Mesenchymal stem cell (in vitro differentiated cells and primary cell): ENCODE measurements around the gene MAPK7.
A peak's percentile ranks its signal among the peaks of the same experiment; 100 is the strongest.

Experiments
- DNase-seq: peaks from one replicate; pipeline ENCODE4 v3.0.0-alpha.2; 2013
- H2AFZ ChIP-seq: one replicate; pipeline ENCODE4 v1.6.1; 2013; ENCODE audit warnings: low read depth, mild to moderate bottlenecking, control low read depth, inconsistent platforms, low read length, moderate library complexity
- H2AK5ac ChIP-seq: 2 replicates; pipeline ENCODE4 v1.6.1; 2013; ENCODE audit warnings: low read length, moderate library complexity, mild to moderate bottlenecking, inconsistent platforms; ENCODE audit not compliant: severe bottlenecking
- H2BK120ac ChIP-seq: one replicate; pipeline ENCODE4 v1.6.1; 2013; ENCODE audit warnings: low read depth, mild to moderate bottlenecking, inconsistent platforms, low read length, moderate library complexity
- H2BK12ac ChIP-seq, 2 experiments: one replicate each; pipeline ENCODE4 v1.6.1; 2013; ENCODE audit warnings: inconsistent platforms in 2 of 2, low read length in 2 of 2, mild to moderate bottlenecking in 2 of 2, moderate library complexity in 2 of 2, control low read depth in 1 of 2
- H2BK15ac ChIP-seq: one replicate; pipeline ENCODE4 v1.6.1; 2013; ENCODE audit warnings: mild to moderate bottlenecking, low read depth, inconsistent platforms; ENCODE audit not compliant: poor library complexity, severe bottlenecking
- H2BK5ac ChIP-seq: 2 replicates; pipeline ENCODE4 v1.6.1; 2013; ENCODE audit warnings: low read depth, mild to moderate bottlenecking, low read length, control low read depth, inconsistent platforms; ENCODE audit not compliant: poor library complexity, severe bottlenecking
- H3K14ac ChIP-seq, 2 experiments: one replicate each; pipeline ENCODE4 v1.6.1; 2013; ENCODE audit warnings: inconsistent platforms in 2 of 2, low read length in 2 of 2, control low read depth in 1 of 2, mild to moderate bottlenecking in 1 of 2, moderate library complexity in 1 of 2
- H3K18ac ChIP-seq, 2 experiments: one replicate each; pipeline ENCODE4 v1.6.1; 2013; ENCODE audit warnings: inconsistent platforms in 2 of 2, low read length in 2 of 2, control low read depth in 1 of 2, low read depth in 1 of 2, mild to moderate bottlenecking in 1 of 2
- H3K23ac ChIP-seq, 2 experiments: one replicate each; pipeline ENCODE4 v1.6.1; 2013; ENCODE audit warnings: inconsistent platforms in 2 of 2, low read length in 2 of 2, mild to moderate bottlenecking in 2 of 2, moderate library complexity in 2 of 2, control low read depth in 1 of 2
- H3K27ac ChIP-seq: 2 replicates; pipeline ENCODE4 v1.5.1; 2013; ENCODE audit warnings: mild to moderate bottlenecking, moderate library complexity, low read length, control low read depth, inconsistent platforms; ENCODE audit not compliant: poor library complexity, severe bottlenecking
- H3K27me3 ChIP-seq, 2 experiments: 2 replicates each; pipeline versions ENCODE4 v1.6.1 to v1.7.0; 2013; ENCODE audit warnings: low read length in 2 of 2, mild to moderate bottlenecking in 2 of 2, moderate library complexity in 2 of 2, control low read depth in 1 of 2, inconsistent platforms in 1 of 2; ENCODE audit not compliant: control insufficient read depth in 1 of 2, insufficient read depth in 1 of 2
- H3K36me3 ChIP-seq, 2 experiments: 2 replicates each; pipeline versions ENCODE4 v1.6.1 to v1.7.0; 2013; ENCODE audit warnings: low read length in 2 of 2, control low read depth in 1 of 2, inconsistent platforms in 1 of 2, low read depth in 1 of 2, mild to moderate bottlenecking in 1 of 2; ENCODE audit not compliant: insufficient read depth in 2 of 2, control insufficient read depth in 1 of 2
- H3K4ac ChIP-seq, 2 experiments: one replicate each; pipeline ENCODE4 v1.6.1; 2013; ENCODE audit warnings: inconsistent platforms in 2 of 2, low read length in 2 of 2, mild to moderate bottlenecking in 2 of 2, moderate library complexity in 2 of 2, control low read depth in 1 of 2, low read depth in 1 of 2
- H3K4me1 ChIP-seq: 2 replicates; pipeline ENCODE4 v1.6.1; 2013; ENCODE audit warnings: low read depth, low read length, control low read depth; ENCODE audit not compliant: control insufficient read depth, insufficient read depth
- H3K4me2 ChIP-seq: 2 replicates; pipeline ENCODE4 v1.6.1; 2013; ENCODE audit warnings: low read length, mild to moderate bottlenecking, inconsistent platforms; ENCODE audit not compliant: poor library complexity, severe bottlenecking
- H3K4me3 ChIP-seq, 2 experiments: 2 replicates each; pipeline versions ENCODE4 v1.5.1 to v1.7.0; 2013; ENCODE audit warnings: low read length in 2 of 2, mild to moderate bottlenecking in 2 of 2, control low read depth in 1 of 2, low read depth in 1 of 2; ENCODE audit not compliant: insufficient read depth in 1 of 2
- H3K79me1 ChIP-seq: replicated peaks from 2 replicates; pipeline ENCODE4 v1.6.1; 2013; ENCODE audit warnings: mild to moderate bottlenecking, control low read depth, low read length, inconsistent platforms; ENCODE audit not compliant: poor library complexity, severe bottlenecking
- H3K9ac ChIP-seq: 2 replicates; pipeline ENCODE4 v1.7.0; 2013; ENCODE audit warnings: mild to moderate bottlenecking, low read length, moderate library complexity
- H3K9me3 ChIP-seq: 2 replicates; pipeline ENCODE4 v1.7.0; 2013; ENCODE audit warnings: mild to moderate bottlenecking, low read length; ENCODE audit not compliant: control insufficient read depth
- H4K8ac ChIP-seq: one replicate; pipeline ENCODE4 v1.6.1; 2013; ENCODE audit warnings: inconsistent platforms, mild to moderate bottlenecking, low read length, moderate library complexity
- H4K91ac ChIP-seq: one replicate; pipeline ENCODE4 v1.6.1; 2013; ENCODE audit warnings: mild to moderate bottlenecking, low read length, inconsistent platforms
- whole genome bisulfite sequencing: methylation state at CpG from one replicate; pipeline ENCODE4 v1.1.7; 2013; ENCODE audit warnings: mixed read lengths; 5-methylcytosine and 5-hydroxymethylcytosine counted together

MAPK7 gene

DNA sequence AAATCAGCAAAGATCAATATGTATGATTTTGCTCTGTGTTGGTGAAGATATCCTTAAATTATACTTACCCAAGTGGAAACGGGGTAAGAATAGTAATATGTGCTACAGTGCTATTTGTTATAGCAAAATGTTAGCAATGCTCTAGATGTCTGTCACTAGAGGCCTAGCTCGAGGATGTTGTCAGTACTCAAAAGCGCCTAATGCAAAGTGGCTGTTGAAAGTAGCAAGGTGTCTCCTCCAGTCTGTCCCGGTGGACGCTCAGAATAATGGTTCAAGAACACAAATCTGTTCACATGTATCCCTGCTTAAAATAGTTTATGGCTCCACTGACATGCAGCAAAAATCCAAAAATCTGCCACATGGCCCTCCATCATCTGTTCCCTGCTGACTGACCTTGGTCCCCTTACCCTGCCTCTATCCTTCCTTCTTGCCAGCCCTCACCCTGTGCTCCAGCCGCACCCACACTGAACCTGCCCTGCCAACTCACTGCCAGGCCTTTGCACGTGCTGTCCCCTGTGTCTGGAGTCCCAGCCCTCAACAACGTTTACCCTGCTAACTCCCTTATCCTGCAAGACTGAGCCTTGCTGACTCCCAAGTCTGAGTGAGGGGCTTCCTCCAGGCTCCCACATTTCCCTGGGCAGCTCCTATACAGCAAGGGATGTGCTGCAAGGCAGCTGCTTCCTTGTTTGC lies 23.2 kb downstream of the MAPK7 start:
- Histone ChIP-seq H2BK15ac (peak overlapping the region; percentile 75), H3K14ac (peak overlapping the region in 1 of 2 experiments; percentile 1), H3K4me2 (no peak overlapping the region), H4K8ac (peak overlapping the region; percentile 24), H2AFZ (no peak overlapping the region), H3K18ac (peak overlapping the region in 1 of 2 experiments; percentile 67), H3K36me3 (no peaks in the 10 kb centered on the region), H3K27ac (no peak overlapping the region), H3K4me1 (peaks cover 2% of the 10 kb centered on the region), H3K4ac (no peak overlapping the region), H2BK12ac (peak overlapping the region in 1 of 2 experiments; percentile 7), H3K9me3 (no peaks in the 10 kb centered on the region), H3K9ac (no peak overlapping the region), H2AK5ac (no peak overlapping the region), H3K79me1 (no peaks in the 10 kb centered on the region), H2BK120ac (no peak overlapping the region), H3K27me3 (no peaks in the 10 kb centered on the region), H2BK5ac (no peak overlapping the region), H4K91ac (peak overlapping the region; percentile 5), H3K4me3 (no peak overlapping the region), H3K23ac (no peak overlapping the region)
- WGBS, result 87% methylated on average over 8 of the region's 8 CpGs
- no peak for DNase-seq

GRCh38 chr17:19402171-19402570 lies 23.9 kb downstream of the MAPK7 start:
- no peak overlapping the region for H2BK120ac ChIP-seq
- H3K4ac ChIP-seq, result no peak overlapping the region
- DNase-seq, result no peak
- no peak overlapping the region for H4K8ac ChIP-seq
- H3K18ac ChIP-seq, result no peak overlapping the region
- H3K23ac ChIP-seq, result no peak overlapping the region
- H2BK12ac ChIP-seq, result peak overlapping the region in 1 of 2 experiments; percentile 34
- no peak overlapping the region for H3K14ac ChIP-seq
- H3K9me3 ChIP-seq, result no peaks in the 10 kb centered on the region
- no peak overlapping the region for H2AK5ac ChIP-seq
- no peaks in the 10 kb centered on the region for H3K27me3 ChIP-seq
- peaks cover 2% of the 10 kb centered on the region for H3K4me1 ChIP-seq
- H3K27ac ChIP-seq, result no peak overlapping the region
- no peaks in the 10 kb centered on the region for H3K79me1 ChIP-seq
- H3K4me2 ChIP-seq, result no peak overlapping the region
- H2BK15ac ChIP-seq, result no peak overlapping the region
- no peak overlapping the region for H3K9ac ChIP-seq
- H2AFZ ChIP-seq, result no peak overlapping the region
- no peak overlapping the region for H2BK5ac ChIP-seq
- H4K91ac ChIP-seq, result no peak overlapping the region
- no peaks in the 10 kb centered on the region for H3K36me3 ChIP-seq
- 94% methylated on average over 1 of the region's 1 CpG for WGBS
- H3K4me3 ChIP-seq, result no peak overlapping the region

DNA sequence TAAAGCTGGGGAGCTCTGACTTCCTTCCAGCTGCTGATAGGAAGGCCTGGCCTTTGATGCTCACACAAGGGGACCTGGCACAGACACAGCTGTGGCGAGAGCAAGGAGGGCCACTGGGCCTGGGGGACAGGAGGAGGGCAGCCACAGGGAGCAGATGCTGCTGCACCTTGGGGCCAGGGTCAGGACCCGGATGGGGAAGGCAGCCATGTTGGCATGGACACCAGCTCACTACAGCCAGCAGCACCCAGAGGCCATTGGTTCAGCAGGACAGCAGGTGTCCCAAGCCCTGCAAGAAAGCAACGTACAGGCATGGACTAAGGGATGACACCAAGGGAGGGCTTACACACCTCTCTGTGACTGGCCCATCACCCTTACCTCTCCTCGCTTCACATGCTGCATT lies 24.7 kb downstream of the MAPK7 start:
- H3K4me2 ChIP-seq, result no peak overlapping the region
- no peaks in the 10 kb centered on the region for H3K79me1 ChIP-seq
- H3K14ac ChIP-seq, result no peak overlapping the region
- H3K9me3 ChIP-seq, result no peaks in the 10 kb centered on the region
- H2BK15ac ChIP-seq, result peak overlapping the region; percentile 74
- peak overlapping the region; percentile 0 to 41 for H2BK12ac ChIP-seq
- no peaks in the 10 kb centered on the region for H3K36me3 ChIP-seq
- H3K27ac ChIP-seq, result no peak overlapping the region
- no peak overlapping the region for H2BK120ac ChIP-seq
- H3K23ac ChIP-seq, result no peak overlapping the region
- H3K4me1 ChIP-seq, result peaks cover 2% of the 10 kb centered on the region
- no peak overlapping the region for H3K18ac ChIP-seq
- no peak overlapping the region for H3K9ac ChIP-seq
- H3K4me3 ChIP-seq, result no peak overlapping the region
- no peak overlapping the region for H2AK5ac ChIP-seq
- H2AFZ ChIP-seq, result no peak overlapping the region
- no peaks in the 10 kb centered on the region for H3K27me3 ChIP-seq
- peak overlapping the region; percentile 45 for H4K91ac ChIP-seq
- WGBS, result 86% methylated on average over 4 of the region's 4 CpGs
- DNase-seq, result no peak
- peak overlapping the region in 1 of 2 experiments; percentile 70 for H3K4ac ChIP-seq
- no peak overlapping the region for H2BK5ac ChIP-seq
- peak overlapping the region; percentile 39 for H4K8ac ChIP-seq

DNA sequence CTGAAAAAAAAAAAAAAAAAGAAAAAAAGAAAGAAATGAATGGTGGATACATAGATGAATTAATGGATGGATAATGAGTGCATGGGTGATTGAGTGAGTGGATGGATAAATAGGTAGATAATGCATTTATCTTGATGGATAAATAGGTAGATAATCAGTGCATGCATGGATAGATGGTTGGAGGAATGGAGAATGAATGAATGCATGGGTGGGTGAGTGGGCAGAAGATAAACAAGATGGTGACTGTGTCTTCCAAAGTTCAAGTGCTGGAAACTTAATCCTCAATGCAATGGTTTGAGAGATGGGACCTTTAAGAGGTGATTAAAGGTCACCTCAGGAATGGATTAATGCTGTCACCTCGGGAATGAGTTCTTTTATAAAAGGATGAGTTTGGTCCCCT lies 26.0 kb downstream of the MAPK7 start:
- H2BK120ac ChIP-seq, result no peak overlapping the region
- no peaks in the 10 kb centered on the region for H3K27me3 ChIP-seq
- H3K4me1 ChIP-seq, result peaks cover 3% of the 10 kb centered on the region
- no peak overlapping the region for H3K18ac ChIP-seq
- no peak overlapping the region for H4K8ac ChIP-seq
- no peak overlapping the region for H3K9ac ChIP-seq
- H3K36me3 ChIP-seq, result no peaks in the 10 kb centered on the region
- H2BK12ac ChIP-seq, result no peak overlapping the region
- no peak overlapping the region for H3K4ac ChIP-seq
- H3K4me2 ChIP-seq, result no peak overlapping the region
- H2BK5ac ChIP-seq, result no peak overlapping the region
- H3K14ac ChIP-seq, result no peak overlapping the region
- H3K9me3 ChIP-seq, result no peaks in the 10 kb centered on the region
- H3K4me3 ChIP-seq, result no peak overlapping the region
- no peak overlapping the region for H2BK15ac ChIP-seq
- no peaks in the 10 kb centered on the region for H3K79me1 ChIP-seq
- no peak overlapping the region for H2AFZ ChIP-seq
- no peak overlapping the region for H4K91ac ChIP-seq
- H3K23ac ChIP-seq, result no peak overlapping the region
- H3K27ac ChIP-seq, result no peak overlapping the region
- no peak overlapping the region for H2AK5ac ChIP-seq
- DNase-seq, result no peak
- WGBS, result 91% methylated on average over 1 of the region's 1 CpG
